GM19452 (cell line): Measurements from ENCODE around the gene MAPKAP1.
"Not testable (repeated sequence)": the region's sequence is repeated elsewhere in the genome, so short reads cannot be mapped to it uniquely, and the experiment has no call there.

ENCODE experiments used
- ATAC-seq: cut with Tn5 transposase; IDR thresholded peaks from one replicate; pipeline ENCODE4 v1.9.1; 2021; ENCODE audit not compliant: unreplicated experiment

Gene MAPKAP1

DNA sequence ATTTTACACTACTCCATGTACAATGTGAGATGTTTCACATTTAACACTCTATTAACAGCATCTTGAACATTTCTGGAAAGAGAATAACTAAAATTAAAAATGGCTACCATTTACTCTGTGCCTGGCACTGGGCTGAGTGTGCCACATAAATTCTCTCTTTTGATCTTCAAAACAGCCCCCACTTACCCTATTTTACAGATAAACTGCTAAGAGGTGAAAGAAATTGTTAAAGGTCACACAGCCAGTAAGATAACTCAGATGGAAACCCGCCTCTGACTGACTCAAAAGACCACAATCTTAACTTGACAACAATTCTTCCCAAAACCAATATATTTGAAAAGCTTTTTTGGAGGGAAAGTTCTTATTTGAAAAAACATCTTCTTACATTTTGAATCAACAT, 97.3 kb downstream of the MAPKAP1 start:
- ATAC-seq: no peak

DNA sequence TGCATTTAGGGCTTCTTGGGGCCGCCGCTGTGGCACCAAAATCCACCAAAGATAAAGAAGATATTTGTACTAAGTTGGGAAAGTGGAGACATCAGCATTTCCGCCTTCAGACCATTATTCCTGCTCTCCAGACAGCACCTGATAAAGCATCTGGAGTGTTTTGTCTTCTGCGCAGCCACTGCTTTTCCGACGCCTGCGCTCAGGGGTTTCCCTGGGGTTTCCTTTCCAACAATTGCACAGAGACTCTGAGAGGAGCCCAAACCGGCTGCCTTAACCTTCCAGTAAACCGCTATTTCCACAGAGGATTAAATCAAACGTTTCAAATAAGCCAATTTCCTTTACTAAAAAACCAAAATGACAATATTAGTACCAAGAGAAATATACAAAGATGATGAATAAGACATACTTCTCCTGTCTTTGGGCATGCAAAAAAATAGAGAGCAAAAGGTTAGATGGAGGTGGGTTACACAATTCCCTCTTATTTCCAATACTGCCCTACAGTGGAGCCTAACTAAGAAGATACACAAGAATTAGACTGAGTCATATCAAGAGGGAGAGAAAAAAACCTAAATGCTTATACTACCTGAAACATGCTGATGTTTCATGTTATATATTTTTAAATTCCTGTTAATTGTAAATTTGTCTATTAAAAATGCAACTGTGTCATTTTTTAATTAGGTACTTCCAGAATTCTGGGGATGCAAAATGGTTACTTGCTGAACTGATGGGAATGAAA, 98.4 kb downstream of the MAPKAP1 start:
- no peak for ATAC-seq

DNA sequence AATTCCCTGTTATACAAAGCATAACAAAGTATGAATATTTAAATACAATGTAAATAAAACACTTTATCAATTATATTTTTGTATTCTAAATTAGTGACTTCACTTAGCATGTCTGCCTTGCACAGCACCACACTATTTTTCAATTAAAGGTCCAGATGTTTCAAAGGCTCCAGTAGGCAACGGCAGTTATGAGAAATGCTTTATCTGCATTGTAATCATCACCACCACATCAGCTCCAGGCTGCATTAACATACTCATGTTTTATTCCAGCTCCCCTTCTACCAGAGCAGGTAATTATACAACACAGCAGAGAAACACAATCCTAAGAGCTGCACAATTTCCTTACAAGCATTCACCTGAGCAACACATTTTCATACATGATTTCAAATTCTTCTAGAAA, 102.8 kb downstream of the MAPKAP1 start:
- ATAC-seq: no peak

DNA sequence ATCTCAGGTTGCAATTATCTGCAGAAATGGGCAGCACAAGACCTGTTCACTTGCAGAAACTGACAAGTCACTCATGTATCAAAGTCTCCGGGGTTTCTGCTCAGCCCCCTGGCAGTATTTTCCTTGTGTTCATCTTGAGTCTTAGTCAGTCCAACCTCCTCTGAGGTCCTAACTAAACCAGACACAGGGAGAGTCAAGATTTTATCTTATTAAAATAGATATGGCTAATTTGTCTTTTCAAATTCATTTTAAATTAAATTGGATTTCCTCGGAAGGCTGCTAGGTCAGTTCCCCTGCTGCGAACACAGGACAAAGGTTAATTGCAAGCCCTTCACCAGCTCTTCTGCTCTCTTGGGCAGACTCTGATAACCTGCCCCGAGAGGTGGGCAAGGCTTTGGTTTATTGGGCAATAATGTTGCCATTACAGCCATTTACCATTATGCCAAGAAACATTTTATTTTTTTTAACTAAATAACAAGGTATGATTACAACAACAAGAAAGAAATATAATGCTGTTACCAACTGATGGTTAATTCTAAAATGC, 103.5 kb downstream of the MAPKAP1 start:
- ATAC-seq: no peak

DNA sequence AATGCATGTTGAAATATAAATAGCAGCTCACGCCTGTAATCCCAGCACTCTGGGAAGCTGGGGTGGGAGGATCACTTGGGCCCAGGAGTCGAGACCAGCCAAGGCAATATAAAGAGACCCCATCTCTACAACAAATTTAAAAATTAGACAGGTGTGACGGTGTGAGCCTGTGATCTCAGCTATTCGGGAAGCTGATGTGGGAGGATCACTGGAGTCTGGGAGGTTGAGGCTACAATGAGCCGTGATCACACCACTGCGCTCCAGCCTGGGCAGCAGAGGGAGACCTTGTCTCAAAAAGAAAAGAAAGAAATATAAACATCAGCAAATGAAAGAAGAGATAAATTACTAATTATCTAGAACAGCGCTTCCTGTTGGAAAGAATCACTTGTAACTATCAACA, 105.0 kb downstream of the MAPKAP1 start:
- no peak for ATAC-seq

DNA sequence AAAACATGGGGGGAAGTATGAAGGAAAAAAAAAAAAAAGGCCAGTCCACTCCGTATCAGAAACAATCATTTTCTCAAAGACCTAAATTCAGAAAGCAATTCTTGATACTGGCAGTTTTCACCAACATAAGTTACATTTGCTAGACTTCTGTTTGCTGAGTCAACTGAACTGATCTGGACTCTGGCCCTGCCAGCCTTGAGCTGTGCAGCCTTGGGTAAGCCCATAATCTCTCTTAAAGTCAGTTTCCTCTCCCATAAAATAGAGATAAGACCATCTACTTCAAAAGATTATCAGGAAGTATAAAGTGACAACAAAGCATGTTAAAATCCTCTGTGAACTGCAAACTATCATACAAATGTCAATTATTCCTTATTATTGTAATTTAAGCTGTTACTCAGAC, 106.8 kb downstream of the MAPKAP1 start:
- no peak for ATAC-seq

DNA sequence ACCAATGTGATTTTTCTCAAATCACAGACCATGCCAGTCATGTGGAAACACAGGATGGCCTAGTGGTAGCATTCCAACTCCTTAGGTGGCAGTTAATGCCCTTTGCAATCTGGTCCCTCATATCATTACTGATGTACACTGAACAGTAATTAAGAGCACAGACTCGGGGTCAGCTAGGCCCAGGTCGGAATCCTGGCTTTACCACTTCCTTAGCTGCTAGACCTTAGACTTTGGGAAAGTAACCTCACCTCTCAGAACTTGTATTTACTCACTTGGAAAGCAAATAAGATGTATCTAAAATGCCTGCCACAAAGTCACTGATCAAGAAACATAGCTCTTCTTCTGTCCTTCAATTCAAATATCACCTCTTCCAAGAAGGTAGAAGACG, 112.8 kb downstream of the MAPKAP1 start:
- ATAC-seq: no peak

DNA sequence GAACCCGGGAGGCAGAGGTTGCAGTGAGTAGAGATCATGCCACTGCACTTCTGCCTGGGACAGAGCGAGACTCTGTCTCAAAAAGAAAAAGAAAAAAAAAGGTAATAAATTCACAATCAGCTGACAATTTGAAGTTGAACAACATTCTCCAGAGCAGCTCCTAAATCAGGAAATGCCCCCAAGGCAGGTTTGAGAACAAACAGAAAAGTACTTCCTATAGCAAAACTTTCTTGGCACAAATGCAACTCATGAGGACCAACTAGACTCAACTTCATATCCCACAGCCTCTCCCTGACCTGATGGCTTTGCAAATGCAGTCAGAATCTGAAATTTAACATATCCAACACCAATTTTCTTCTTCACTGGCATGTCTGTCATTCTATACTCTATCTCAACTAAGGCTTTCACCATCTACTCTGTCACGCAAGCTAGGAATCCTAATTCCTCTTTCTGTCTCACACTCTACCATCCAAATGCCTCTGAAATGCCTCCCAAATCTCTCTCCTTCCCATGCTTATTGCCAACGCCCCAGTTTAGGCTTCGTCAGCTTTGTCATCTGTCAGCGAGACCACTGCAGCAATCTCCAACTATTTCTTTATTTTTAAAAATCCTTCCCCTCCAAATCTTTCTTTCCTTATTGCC, 113.3 kb downstream of the MAPKAP1 start:
- ATAC-seq: no peak

DNA sequence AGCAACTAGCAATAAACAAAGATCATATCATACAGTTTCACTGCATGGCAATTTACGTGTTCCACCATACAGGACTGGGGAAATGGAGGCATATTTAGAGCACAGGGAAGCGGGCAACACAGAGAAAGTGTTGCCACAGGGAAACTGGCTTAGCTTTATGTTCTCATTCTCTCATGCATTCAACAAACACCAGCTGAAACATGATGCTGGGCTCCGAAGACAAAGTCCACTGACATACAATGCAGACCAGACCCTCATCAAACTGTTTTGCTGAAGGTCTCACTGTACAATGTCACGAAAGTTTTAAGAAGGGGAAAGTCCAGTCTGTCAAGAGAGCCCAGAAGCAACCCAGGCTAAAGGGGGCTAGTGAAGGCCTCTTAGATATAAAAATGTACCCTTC, 115.1 kb downstream of the MAPKAP1 start:
- ATAC-seq: no peak

DNA sequence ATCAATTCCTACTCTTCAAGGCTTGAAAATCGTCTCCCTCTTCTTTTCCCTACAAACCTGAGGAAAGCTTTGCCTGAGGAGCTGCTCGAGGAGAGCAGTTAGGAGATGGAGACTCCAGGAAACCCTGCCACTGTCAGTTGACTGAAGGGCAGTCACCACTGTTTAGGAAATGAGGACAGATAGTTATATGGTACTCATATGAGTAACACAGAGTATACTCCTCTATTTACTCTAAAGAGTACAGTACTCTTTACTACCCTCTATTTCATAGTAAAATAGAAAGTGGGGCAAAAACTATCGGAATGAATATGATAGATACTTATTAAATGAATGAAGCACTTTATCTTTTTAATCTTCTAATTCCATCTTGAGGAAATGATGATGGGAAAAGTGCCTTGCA, 115.8 kb downstream of the MAPKAP1 start:
- no peak for ATAC-seq

DNA sequence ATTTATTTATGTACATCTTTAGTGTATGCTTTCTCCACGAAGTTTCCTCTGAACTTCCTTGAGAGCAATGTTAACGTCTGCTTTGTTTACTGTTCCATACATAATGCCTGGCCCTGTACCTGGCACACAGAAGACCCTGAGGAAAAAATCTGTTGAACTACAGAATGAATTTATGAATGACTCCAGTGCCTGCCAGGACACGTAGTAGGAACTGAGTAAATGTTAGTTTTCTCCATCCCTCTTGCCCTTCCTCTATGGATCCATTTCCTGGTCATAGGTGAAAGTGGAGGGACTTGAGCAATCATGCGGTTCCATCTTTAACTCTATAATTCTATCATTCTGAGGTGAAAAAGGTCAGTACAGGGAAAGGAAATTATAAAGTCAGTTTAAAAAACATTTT, 117.7 kb downstream of the MAPKAP1 start:
- ATAC-seq: no peak

DNA sequence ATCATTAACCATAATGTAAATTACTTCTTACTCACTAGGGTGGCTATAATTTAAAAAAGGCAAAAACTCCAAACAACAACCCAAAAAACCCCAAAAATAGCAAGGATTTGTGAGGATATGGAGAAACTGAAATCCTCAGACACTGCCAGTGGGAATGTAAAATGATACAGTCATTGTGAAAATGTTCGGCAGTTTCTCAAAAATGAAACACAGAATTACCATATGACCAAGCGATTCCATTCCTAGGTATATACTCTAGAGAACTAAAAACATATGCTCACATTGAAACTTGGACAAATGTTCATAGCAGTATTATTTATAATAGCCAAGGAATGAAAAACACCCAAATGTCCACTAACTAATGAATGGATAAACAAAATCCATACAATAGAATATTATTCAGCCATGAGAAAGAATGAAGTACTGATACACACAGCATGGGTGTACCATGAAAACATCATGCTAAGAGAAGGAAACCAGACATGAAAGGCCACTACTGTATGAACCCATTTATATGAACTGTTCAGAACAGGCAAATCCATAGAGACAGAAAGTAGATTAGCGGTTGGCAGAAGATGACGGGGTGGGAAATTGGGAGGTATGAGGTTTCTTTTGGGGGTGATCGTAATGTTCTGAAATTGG, 119.1 kb downstream of the MAPKAP1 start:
- no peak for ATAC-seq

DNA sequence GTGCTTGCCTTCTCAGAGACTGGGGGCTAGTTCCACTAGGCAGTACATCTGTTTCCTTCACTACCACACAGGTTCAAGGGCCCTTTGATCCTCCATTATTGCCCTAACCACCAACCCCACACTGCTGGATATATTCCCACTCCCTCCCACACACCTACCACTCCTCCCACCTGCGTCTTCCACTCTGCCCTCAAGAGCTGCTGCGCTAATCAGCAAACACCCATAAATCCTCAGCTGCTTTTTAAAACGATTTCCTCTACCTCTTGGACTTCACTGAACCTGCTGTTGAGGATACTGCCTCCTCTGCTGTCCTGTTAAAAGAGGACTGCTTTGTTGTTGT, 120.9 kb downstream of the MAPKAP1 start:
- ATAC-seq: no peak

DNA sequence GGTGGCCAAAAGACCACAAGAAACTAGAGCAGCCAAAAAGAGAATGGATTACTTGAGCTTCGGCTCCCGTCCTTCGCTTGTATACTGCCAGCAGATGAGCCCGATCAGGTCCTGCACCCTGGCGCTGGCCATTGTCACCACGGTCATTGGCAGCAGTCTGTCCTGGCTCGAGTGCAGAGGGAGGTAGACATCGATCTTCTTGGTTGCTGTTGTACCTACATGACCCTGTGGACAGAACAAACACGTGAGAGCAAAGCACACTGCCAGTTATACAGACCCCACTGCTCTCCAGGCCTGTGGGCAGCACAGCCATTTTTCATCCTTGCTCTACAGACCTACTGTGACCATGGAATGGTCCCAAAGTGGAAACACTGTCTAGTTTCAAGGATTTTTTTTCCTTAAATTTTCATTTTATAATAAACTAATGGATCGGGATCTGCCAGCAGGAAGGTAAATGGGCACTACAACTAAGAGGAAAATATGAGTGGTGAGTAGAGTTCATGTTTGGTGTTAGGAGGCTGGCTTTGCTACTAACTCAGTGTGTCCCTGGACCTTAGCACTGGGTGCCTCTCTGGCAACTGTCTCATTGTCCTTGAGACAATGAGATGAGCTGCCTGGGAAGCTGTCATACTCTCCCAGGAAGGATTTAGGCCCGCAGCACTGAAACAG, 121.4 kb downstream of the MAPKAP1 start:
- ATAC-seq: no peak

DNA sequence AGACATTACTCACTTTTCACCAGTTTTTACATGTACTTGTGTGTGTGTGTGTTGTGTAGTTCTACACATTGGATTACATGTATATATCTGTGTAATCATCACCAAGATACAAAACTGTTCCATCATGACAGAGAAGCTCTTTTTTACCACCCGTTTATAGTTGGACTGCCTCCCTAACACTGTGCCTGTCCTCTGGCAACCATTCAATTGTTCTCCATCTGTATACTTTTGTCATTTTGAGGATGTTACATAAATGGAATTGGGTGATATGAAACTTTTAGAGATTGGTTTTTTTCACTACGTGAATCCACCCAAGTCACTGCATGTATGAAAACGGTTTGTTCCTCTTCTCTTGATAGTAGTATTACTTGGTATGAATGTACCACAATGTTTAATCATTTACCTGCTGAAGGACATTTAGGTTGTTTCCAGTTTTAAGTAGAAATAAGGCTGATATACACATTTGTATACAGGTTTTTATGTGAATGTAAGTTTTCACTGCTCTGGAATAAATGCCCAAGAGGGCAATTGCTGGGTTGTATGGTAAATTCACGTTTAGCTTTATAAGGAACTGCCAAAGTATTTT, 126.2 kb downstream of the MAPKAP1 start:
- ATAC-seq: no peak

DNA sequence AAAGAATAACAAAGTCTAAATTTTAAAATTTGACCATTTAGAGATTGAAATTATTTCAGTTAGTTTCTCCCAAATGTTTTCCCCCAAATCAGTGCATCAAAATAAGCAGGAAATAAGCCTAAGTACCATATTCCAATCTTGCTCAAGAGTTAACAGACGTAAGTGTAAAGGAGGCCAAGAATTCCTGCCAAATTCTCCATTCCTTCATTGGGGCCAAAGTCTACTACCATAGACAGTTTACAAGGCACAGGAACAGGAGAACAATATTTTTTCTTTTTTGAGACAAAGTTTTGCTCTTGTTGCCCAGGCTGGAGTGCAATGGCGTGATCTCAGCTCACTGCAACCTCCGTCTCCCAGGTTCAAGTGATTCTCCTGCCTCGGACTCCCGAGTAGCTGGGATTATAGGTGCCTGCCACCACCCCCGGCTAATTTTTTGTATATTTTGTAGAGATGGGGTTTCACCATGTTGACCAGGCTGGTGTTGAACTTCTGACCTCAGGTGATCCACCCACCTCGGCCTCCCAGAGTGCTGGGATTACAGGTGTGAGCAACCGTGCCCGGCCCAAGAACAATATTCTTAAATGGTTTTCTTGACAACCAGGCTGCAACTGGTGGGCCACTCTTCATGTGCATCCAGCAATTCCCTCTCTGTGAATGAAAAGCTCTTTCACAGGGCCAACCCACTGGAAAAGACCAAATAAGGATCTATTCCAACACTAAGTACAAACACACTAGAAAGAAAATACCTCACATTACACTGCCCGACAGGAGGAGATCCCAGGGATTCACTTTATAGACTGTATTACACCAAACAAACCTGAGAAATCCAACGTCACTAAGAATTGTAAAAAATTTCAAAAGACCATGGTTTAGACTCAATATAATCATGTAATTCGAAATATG, 127.7 kb downstream of the MAPKAP1 start:
- no peak for ATAC-seq

DNA sequence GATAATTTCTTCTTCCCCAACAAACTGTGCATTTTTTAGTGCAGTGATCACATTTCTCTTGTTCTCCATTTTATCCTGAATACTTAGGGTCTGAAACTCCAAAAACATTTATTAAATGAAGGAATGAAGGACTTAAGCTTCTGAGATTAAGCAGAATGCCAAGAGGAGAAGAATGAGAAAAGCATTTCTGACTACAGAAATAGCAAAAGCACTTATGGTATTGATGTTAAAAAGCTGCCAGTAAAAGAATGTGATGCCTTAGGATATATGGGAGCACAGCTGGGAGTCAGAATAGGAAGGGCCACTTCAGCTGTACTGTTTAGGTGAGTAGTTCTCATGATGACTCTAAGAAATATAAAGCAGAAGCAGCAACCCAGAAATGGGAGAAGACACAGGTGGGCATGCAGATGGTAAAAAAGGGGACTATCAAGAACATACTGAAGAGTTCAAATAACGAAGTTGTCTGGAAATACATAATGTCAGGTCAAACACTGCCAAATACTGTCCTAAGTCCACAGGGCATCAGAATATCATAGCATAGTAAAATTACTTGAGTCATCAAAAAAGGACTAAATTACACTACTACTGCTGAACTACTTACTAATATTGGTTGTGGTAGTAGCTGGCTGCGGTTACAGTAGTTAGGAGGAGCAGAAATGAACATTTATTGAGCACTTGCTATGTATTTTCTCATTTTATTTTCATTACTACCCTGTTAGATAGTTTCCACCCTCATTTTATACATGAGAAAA, 132.7 kb downstream of the MAPKAP1 start:
- no peak for ATAC-seq

DNA sequence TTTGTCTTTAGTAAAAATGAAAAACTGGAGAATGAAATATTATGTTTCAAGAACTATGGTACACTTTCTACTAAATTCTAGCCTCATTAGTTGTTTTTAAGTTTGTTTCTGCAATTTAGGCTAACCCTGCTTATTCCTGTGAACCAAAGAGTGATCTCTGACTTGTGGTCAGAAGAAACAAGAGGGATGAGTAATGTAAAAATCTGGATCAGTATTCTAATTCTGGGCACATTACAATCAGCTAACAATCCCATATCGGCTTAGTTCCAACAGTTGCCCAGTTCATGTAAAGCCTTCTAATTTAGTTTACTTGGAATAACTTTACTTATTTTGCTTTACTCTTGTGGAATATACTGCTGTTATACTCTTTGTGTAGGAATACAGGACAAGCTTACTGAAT, 134.5 kb downstream of the MAPKAP1 start:
- ATAC-seq: not testable (repeated sequence)

DNA sequence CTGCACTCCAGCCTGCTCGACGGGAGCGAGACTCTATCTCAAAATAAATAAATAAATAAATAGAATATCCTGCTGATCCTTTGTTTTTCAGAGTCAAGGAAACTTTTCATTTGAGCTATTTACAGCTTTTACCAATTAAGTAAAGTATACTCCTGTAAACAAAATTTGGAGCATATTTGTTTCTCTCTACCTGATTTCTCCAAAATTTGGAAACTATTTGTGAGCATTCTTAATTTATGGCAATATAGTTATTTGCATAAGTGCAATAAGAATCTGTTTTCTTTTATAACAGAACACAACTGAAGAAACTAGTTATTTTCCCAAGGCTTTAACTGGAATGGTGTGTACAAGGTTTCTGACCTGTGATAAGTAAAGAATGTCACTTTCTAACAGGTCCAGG, 135.2 kb downstream of the MAPKAP1 start:
- not testable (repeated sequence) for ATAC-seq

DNA sequence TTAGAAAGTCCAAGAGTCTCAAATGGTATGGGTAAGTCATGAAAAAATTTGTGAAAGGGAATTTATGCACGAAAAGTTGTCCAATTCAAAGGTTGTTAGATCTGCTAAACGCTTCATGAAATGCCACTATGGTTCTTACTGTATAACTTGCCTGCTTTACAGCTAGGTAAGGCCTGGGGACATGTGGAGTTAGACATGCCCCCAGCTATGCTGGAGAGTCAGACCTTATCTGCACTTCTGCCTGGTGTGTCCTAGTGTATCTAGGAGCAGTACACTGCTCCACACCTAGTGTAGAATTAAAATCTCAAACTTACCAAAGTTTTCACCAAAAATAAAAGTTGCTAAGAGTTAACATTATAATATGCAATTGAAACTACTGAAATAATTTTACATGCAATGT, 136.8 kb downstream of the MAPKAP1 start:
- ATAC-seq: no peak
